Endothelial cell of umbilical vein (primary cell): Measurements from ENCODE around the gene ABR. TPM values are rescaled to one million over a fixed set of nuclear protein-coding genes. Genes with fewer than 3 reads are reported as not detected.

Source experiments
- BruUV-seq: library from RNA; stranded (reverse); fragments of 400-500 nt; replicated peaks from 2 replicates; lab custom pipeline; 2021; lab: Mats Ljungman, UMichigan
- CTCF ChIA-PET: fragments of 300-600, 350-600 bp; sonication (Branson Sonifier 250); formaldehyde crosslinking; loops from one replicate; lab custom pipeline; 2021; ENCODE audit warnings: antibody characterized with exemption, inconsistent platforms; lab: Charles Lee
- POLR2A ChIA-PET: fragments of 300-600, 350-600 bp; sonication (Branson Sonifier 250); formaldehyde crosslinking; loops from one replicate; lab custom pipeline; 2021; ENCODE audit warnings: antibody characterized with exemption, inconsistent platforms; lab: Charles Lee
- DNase-seq: peaks from one replicate; pipeline ENCODE4 v3.0.0-alpha.2; 2011; ENCODE audit warnings: low read depth, low spot score
- FAIRE-seq: peaks from 2 replicates; lab custom pipeline; 2011; peaks lifted over from hg19 to GRCh38; lab: Jason Lieb, UNC
- H2AFZ ChIP-seq: 2 replicates; pipeline ENCODE4 v1.6.0; 2012; ENCODE audit warnings: low read depth, low read length, control low read depth, inconsistent platforms
- H3K27ac ChIP-seq: 2 replicates; pipeline ENCODE4 v1.5.1; 2011; ENCODE audit warnings: low read depth, mild to moderate bottlenecking, control low read depth, low read length, moderate library complexity; ENCODE audit not compliant: insufficient read depth
- H3K27me3 ChIP-seq, 2 experiments: 2 replicates each; pipeline versions ENCODE4 v1.6.0 to v1.6.1; 2011; ENCODE audit warnings: low read length in 2 of 2, mixed read lengths in 1 of 2; ENCODE audit not compliant: control insufficient read depth in 2 of 2, insufficient read depth in 2 of 2
- H3K36me3 ChIP-seq, 2 experiments: 2 replicates in 1 of 2; 3 replicates in 1 of 2; pipeline ENCODE4 v1.5.1; 2011; ENCODE audit warnings: low read length in 2 of 2, mild to moderate bottlenecking in 1 of 2, moderate library complexity in 1 of 2; ENCODE audit not compliant: control insufficient read depth in 2 of 2, insufficient read depth in 2 of 2; ENCODE audit errors: extremely low read depth in 1 of 2
- H3K4me1 ChIP-seq: 3 replicates; pipeline ENCODE4 v1.5.1; 2011; ENCODE audit warnings: mild to moderate bottlenecking, low read length; ENCODE audit not compliant: control insufficient read depth, insufficient read depth; ENCODE audit errors: extremely low read depth
- H3K4me2 ChIP-seq: 2 replicates; pipeline ENCODE4 v1.6.1; 2011; ENCODE audit warnings: low read length, control low read depth, mixed read lengths; ENCODE audit not compliant: insufficient read depth
- H3K4me3 ChIP-seq, 3 experiments: fragments of 200-600 bp in 1 of 3; sonication (generic), shearing (Covaris generic) in 1 of 3; replicated peaks in 1 of 3; 2 replicates each; pipeline ENCODE4 v1.5.1; 2011 to 2016; ENCODE audit warnings: control low read depth in 3 of 3, low read length in 3 of 3, mild to moderate bottlenecking in 2 of 3, inconsistent platforms in 1 of 3, low read depth in 1 of 3, moderate library complexity in 1 of 3; ENCODE audit not compliant: insufficient read depth in 1 of 3
- H3K79me2 ChIP-seq: 2 replicates; pipeline ENCODE4 v1.6.0; 2012; ENCODE audit warnings: low read length, inconsistent platforms; ENCODE audit not compliant: control insufficient read depth, insufficient read depth
- H3K9ac ChIP-seq: replicated peaks from 2 replicates; pipeline ENCODE3; 2011; ENCODE audit warnings: low read length, control low read depth; ENCODE audit not compliant: insufficient read depth; ENCODE audit errors: extremely low read depth
- H3K9me1 ChIP-seq: replicated peaks from 3 replicates; pipeline ENCODE4 v1.6.0; 2011; ENCODE audit warnings: mild to moderate bottlenecking, low read length; ENCODE audit not compliant: control insufficient read depth, insufficient read depth; ENCODE audit errors: extremely low read depth
- H3K9me3 ChIP-seq: replicated peaks from 2 replicates; pipeline ENCODE4 v1.5.1; 2012; ENCODE audit warnings: low read length, inconsistent platforms; ENCODE audit not compliant: control insufficient read depth, insufficient read depth
- H4K20me1 ChIP-seq: replicated peaks from 2 replicates; pipeline ENCODE3; 2011; ENCODE audit warnings: mild to moderate bottlenecking, low read length; ENCODE audit not compliant: control insufficient read depth, insufficient read depth; ENCODE audit errors: extremely low read depth
- FOS ChIP-seq: IDR thresholded peaks from 2 replicates; pipeline ENCODE4 v1.6.1; 2011; ENCODE audit warnings: mild to moderate bottlenecking, low read length, moderate library complexity, borderline replicate concordance; ENCODE audit not compliant: insufficient read depth
- GATA2 ChIP-seq: IDR thresholded peaks from 2 replicates; pipeline ENCODE4 v1.7.0; 2011; ENCODE audit warnings: low read depth, mild to moderate bottlenecking, moderate library complexity, mixed read lengths, low read length; ENCODE audit not compliant: insufficient read length, insufficient read depth
- MYC ChIP-seq: IDR thresholded peaks from one replicate; pipeline ENCODE4 v1.6.1; 2011; ENCODE audit warnings: mild to moderate bottlenecking, low read depth, low read length
- POLR2AphosphoS5 ChIP-seq: IDR thresholded peaks from 2 replicates; pipeline ENCODE4 v1.6.1; 2012; ENCODE audit warnings: low read depth, mild to moderate bottlenecking, control low read depth, low read length, moderate library complexity; ENCODE audit not compliant: insufficient read depth
- dilution Hi-C: fragments of 300-500 bp; cut with MboI; formaldehyde crosslinking; loops from one replicate; pipeline ENCODE4 v1.15.0; 2019; ENCODE audit warnings: low sequenced_read_pairs; ENCODE audit not compliant: extremely low pct_ligation_motif_present
- intact Hi-C: fragments of 100-400 bp; cut with micrococcal nuclease; formaldehyde crosslinking; loops from one replicate; pipeline ENCODE4 v1.10.0; 2022
- polyA plus RNA-seq, 4 experiments: library from polyadenylated mRNA; depleted of rRNA in 3 of 4; stranded (reverse) in 3 of 4; unstranded in 1 of 4; fragments of >200 nt; gene quantifications; 2 replicates each; pipeline versions ENCODE4 v1.2.1 to v1.2.3, GENCODE V29; 2011 to 2012; ENCODE audit warnings: missing spikeins in 1 of 4
- total RNA-seq: library from RNA; stranded (reverse); gene quantifications from 2 replicates; pipeline ENCODE4 v1.2.3, GENCODE V29; 2021
- TF ChIP-seq, protein P1 (sequence below): IDR thresholded peaks from 2 replicates; pipeline ENCODE4 v1.6.1; 2011; ENCODE audit not compliant: insufficient read depth, insufficient read length

The ABR gene
- total and polyA plus RNA-seq, 2 donors (not counting 3 experiments of a cell fraction or from before 2014, with no cell fraction given), result 83.5 to 96.8 TPM

DNA sequence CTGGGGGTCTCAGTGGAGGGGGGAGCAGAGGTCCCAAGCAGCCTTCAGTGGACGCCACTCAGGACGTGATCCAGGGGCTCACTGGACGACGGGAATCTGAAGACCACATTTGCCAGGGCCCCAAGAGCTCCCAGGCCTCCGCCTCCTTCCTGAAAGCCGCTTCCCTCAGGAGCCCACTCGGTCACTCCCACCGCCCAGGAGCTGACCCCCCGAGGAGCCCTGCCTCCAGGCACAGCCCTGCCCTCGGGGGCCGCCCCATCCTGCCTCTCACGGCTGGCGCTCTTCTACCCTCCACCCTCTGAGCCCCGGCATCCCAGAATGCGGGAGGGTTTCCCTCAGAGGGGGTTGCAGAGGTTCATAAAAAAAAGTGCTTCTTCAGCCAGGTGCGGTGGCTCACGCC is 158.6 kb downstream of the ABR start:
- intact Hi-C loops, result no loop called here
- POLR2A ChIA-PET, result no interaction called here
- CTCF ChIA-PET, result interaction anchor here (1.2 to 1.3 kb wide), 2 partner anchors 22 to 35 kb away, joined by 3 read pairs; no protein-coding TSS in a partner anchor

DNA sequence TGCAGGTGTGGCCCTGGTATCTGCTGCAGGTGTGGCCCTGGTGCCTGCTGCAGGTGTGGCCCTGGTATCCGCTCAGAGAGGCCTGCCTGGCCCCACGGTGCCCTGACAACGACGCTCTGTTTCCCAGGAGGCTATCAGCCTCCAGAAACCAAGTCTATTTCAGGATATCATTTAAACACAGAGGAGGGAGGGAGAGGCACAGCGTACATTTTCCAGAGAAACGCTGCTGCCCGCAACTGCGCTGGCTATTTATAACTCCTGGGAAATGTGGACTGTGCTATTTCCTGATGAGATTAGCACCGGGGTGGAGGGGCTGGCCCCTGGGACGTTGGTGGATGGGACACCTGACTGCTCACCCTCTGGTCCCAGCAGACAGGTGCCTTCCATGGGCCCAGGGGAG is 160.3 kb downstream of the ABR start:
- no TSS peak for BruUV-seq
- H4K20me1 ChIP-seq, result no peaks in the 10 kb centered on the region
- H3K9me1 ChIP-seq, result no peaks in the 10 kb centered on the region
- no peak overlapping the region for H3K27ac ChIP-seq
- no peak for TF ChIP-seq GATA2
- TF ChIP-seq POLR2AphosphoS5, result no peak
- TF ChIP-seq FOS, result no peak
- no peak overlapping the region for H3K4me2 ChIP-seq
- H3K4me3 ChIP-seq, result no peak overlapping the region
- H3K27me3 ChIP-seq, result no peaks in the 10 kb centered on the region
- dilution Hi-C loops, result no loop called here
- intact Hi-C loops, result no loop called here
- DNase-seq, result peak; percentile 17
- ChIA-PET CTCF (interaction anchor here (0.6 to 1.6 kb wide), 5 partner anchors 11 to 39 kb away, joined by 3 to 9 read pairs (median 4); partner anchors contain the start of gene TIMM22), POLR2A (no interaction called here)
- no peaks in the 10 kb centered on the region for H3K36me3 ChIP-seq
- no peaks in the 10 kb centered on the region for H3K4me1 ChIP-seq
- H3K9me3 ChIP-seq, result no peaks in the 10 kb centered on the region
- H2AFZ ChIP-seq, result no peak overlapping the region
- no peak overlapping the region for H3K9ac ChIP-seq
- no peaks in the 10 kb centered on the region for H3K79me2 ChIP-seq
- FAIRE-seq, result no peak

More for the DNA sequence above, 158.6 kb downstream of the ABR start:
- no peak for FAIRE-seq
- no peaks in the 10 kb centered on the region for H3K4me1 ChIP-seq
- no peak overlapping the region for H3K9ac ChIP-seq
- BruUV-seq, result no TSS peak
- H3K4me2 ChIP-seq, result no peak overlapping the region
- H3K36me3 ChIP-seq, result no peaks in the 10 kb centered on the region
- no peaks in the 10 kb centered on the region for H3K9me1 ChIP-seq
- H3K9me3 ChIP-seq, result no peaks in the 10 kb centered on the region
- H3K4me3 ChIP-seq, result no peak overlapping the region
- H3K27me3 ChIP-seq, result no peaks in the 10 kb centered on the region
- H3K79me2 ChIP-seq, result no peaks in the 10 kb centered on the region
- H2AFZ ChIP-seq, result no peak overlapping the region
- dilution Hi-C loops, result no loop called here
- DNase-seq, result no peak
- TF ChIP-seq MYC, result no peak
- TF ChIP-seq, protein P1, sequence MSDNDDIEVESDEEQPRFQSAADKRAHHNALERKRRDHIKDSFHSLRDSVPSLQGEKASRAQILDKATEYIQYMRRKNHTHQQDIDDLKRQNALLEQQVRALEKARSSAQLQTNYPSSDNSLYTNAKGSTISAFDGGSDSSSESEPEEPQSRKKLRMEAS, result no peak
- H4K20me1 ChIP-seq, result no peaks in the 10 kb centered on the region
- H3K27ac ChIP-seq, result no peak overlapping the region
